H1 (cell line): ENCODE measurements around the gene COL25A1. TPM values are rescaled to one million over a fixed set of nuclear protein-coding genes. Genes with fewer than 3 reads are reported as not detected.

Experiments
- BACH1 ChIP-seq: IDR thresholded peaks from 2 replicates; pipeline ENCODE4 v1.6.1; 2012; ENCODE audit warnings: low read length, improper control_type of control experiment
- CTBP2 ChIP-seq: IDR thresholded peaks from 2 replicates; pipeline ENCODE4 v1.7.0; 2011; ENCODE audit warnings: borderline replicate concordance, mild to moderate bottlenecking, moderate library complexity, mixed read lengths, low read length; ENCODE audit not compliant: insufficient read depth, insufficient read length
- KDM5A ChIP-seq: fragments of 200-600 bp; IDR thresholded peaks from 2 replicates; pipeline ENCODE4 v1.7.1; 2012; ENCODE audit warnings: mild to moderate bottlenecking, low read length, inconsistent platforms, mixed read lengths
- PHF8 ChIP-seq: fragments of 200-600 bp; sonication (generic); conservative IDR thresholded peaks from 2 replicates; pipeline ENCODE4 v1.7.1; 2012; ENCODE audit warnings: low read depth, mild to moderate bottlenecking, inconsistent platforms, low read length, moderate library complexity
- TCF12 ChIP-seq: IDR thresholded peaks from 2 replicates; pipeline ENCODE4 v1.6.1; 2011; ENCODE audit warnings: low read depth, mild to moderate bottlenecking, low read length
- polyA plus RNA-seq, 7 experiments: library from polyadenylated mRNA; depleted of rRNA in 3 of 7; stranded (reverse) in 5 of 7; unstranded in 2 of 7; fragments of >200 nt in 5 of 7; fragments of 200-250 nt in 2 of 7; gene quantifications; 1 replicate in 5 of 7; 2 replicates in 1 of 7; 4 replicates in 1 of 7; pipeline versions ENCODE4 v1.2.1 to v1.2.3, GENCODE V29; 2011 to 2013; ENCODE audit warnings: missing spikeins in 2 of 7, mixed read lengths in 2 of 7
- total RNA-seq: library from RNA; stranded (reverse); fragmentation: NEBNext Ultra II Directional; extraction: Animal tissue kit (Norgen Biotek cat#: 25700); gene quantifications from 2 replicates; pipeline ENCODE4 v1.2.1, GENCODE V29; 2021
- TF ChIP-seq, protein P1 (sequence below): fragments of 300-600 bp; sonication (generic); IDR thresholded peaks from 2 replicates; pipeline ENCODE4 v1.7.1; 2012; ENCODE audit warnings: low read length, moderate library complexity, mild to moderate bottlenecking, inconsistent platforms; ENCODE audit not compliant: insufficient replicate concordance
- TF ChIP-seq, protein P2 (sequence below): IDR thresholded peaks from 2 replicates; pipeline ENCODE4 v1.6.1; 2012; ENCODE audit warnings: low read length, inconsistent platforms

Gene COL25A1
- total and polyA plus RNA-seq, 2 of the 8 experiments (the other 6 are each of a cell fraction or from before 2014, with no cell fraction given): 1.1 to 8.3 TPM

DNA sequence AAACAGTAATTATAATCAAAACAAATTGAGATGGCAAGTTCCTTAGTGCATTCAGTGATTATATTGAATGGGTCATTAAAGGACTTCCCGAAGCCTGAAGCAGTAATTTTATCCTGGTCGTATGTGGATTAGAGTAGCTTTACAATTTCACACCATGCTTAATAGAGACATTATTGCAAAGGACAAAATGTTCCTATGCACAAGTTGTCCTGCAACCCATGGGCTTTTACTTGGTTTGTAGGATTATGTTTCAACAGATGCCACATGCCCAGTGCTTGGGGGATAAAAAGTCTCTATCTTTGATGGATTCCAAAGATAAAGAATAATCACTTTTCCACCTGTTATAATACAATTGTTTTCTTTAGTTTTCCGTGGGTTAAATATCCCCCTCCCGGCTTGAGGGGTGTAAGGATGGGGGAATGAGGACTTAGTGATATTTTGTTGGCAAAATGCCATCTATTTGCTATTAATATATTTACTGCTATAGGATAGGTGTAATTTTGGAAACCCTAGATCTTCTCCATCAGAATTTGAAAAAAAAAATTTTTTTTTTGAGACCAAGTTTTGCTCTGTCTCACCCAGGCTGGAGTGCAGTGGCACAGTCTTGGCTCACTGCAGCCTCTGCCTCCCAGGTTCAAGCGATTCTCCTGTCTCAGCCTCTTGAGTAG is 383.1 kb downstream of the COL25A1 start (continued):
- TF ChIP-seq, protein P1, sequence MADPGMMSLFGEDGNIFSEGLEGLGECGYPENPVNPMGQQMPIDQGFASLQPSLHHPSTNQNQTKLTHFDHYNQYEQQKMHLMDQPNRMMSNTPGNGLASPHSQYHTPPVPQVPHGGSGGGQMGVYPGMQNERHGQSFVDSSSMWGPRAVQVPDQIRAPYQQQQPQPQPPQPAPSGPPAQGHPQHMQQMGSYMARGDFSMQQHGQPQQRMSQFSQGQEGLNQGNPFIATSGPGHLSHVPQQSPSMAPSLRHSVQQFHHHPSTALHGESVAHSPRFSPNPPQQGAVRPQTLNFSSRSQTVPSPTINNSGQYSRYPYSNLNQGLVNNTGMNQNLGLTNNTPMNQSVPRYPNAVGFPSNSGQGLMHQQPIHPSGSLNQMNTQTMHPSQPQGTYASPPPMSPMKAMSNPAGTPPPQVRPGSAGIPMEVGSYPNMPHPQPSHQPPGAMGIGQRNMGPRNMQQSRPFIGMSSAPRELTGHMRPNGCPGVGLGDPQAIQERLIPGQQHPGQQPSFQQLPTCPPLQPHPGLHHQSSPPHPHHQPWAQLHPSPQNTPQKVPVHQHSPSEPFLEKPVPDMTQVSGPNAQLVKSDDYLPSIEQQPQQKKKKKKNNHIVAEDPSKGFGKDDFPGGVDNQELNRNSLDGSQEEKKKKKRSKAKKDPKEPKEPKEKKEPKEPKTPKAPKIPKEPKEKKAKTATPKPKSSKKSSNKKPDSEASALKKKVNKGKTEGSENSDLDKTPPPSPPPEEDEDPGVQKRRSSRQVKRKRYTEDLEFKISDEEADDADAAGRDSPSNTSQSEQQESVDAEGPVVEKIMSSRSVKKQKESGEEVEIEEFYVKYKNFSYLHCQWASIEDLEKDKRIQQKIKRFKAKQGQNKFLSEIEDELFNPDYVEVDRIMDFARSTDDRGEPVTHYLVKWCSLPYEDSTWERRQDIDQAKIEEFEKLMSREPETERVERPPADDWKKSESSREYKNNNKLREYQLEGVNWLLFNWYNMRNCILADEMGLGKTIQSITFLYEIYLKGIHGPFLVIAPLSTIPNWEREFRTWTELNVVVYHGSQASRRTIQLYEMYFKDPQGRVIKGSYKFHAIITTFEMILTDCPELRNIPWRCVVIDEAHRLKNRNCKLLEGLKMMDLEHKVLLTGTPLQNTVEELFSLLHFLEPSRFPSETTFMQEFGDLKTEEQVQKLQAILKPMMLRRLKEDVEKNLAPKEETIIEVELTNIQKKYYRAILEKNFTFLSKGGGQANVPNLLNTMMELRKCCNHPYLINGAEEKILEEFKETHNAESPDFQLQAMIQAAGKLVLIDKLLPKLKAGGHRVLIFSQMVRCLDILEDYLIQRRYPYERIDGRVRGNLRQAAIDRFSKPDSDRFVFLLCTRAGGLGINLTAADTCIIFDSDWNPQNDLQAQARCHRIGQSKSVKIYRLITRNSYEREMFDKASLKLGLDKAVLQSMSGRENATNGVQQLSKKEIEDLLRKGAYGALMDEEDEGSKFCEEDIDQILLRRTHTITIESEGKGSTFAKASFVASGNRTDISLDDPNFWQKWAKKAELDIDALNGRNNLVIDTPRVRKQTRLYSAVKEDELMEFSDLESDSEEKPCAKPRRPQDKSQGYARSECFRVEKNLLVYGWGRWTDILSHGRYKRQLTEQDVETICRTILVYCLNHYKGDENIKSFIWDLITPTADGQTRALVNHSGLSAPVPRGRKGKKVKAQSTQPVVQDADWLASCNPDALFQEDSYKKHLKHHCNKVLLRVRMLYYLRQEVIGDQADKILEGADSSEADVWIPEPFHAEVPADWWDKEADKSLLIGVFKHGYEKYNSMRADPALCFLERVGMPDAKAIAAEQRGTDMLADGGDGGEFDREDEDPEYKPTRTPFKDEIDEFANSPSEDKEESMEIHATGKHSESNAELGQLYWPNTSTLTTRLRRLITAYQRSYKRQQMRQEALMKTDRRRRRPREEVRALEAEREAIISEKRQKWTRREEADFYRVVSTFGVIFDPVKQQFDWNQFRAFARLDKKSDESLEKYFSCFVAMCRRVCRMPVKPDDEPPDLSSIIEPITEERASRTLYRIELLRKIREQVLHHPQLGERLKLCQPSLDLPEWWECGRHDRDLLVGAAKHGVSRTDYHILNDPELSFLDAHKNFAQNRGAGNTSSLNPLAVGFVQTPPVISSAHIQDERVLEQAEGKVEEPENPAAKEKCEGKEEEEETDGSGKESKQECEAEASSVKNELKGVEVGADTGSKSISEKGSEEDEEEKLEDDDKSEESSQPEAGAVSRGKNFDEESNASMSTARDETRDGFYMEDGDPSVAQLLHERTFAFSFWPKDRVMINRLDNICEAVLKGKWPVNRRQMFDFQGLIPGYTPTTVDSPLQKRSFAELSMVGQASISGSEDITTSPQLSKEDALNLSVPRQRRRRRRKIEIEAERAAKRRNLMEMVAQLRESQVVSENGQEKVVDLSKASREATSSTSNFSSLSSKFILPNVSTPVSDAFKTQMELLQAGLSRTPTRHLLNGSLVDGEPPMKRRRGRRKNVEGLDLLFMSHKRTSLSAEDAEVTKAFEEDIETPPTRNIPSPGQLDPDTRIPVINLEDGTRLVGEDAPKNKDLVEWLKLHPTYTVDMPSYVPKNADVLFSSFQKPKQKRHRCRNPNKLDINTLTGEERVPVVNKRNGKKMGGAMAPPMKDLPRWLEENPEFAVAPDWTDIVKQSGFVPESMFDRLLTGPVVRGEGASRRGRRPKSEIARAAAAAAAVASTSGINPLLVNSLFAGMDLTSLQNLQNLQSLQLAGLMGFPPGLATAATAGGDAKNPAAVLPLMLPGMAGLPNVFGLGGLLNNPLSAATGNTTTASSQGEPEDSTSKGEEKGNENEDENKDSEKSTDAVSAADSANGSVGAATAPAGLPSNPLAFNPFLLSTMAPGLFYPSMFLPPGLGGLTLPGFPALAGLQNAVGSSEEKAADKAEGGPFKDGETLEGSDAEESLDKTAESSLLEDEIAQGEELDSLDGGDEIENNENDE: no peak
- TF ChIP-seq KDM5A (no peak), PHF8 (no peak), BACH1 (no peak), CTBP2 (no peak), TCF12 (no peak)
- TF ChIP-seq, protein P2, sequence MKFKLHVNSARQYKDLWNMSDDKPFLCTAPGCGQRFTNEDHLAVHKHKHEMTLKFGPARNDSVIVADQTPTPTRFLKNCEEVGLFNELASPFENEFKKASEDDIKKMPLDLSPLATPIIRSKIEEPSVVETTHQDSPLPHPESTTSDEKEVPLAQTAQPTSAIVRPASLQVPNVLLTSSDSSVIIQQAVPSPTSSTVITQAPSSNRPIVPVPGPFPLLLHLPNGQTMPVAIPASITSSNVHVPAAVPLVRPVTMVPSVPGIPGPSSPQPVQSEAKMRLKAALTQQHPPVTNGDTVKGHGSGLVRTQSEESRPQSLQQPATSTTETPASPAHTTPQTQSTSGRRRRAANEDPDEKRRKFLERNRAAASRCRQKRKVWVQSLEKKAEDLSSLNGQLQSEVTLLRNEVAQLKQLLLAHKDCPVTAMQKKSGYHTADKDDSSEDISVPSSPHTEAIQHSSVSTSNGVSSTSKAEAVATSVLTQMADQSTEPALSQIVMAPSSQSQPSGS: no peak
